ENCODE results near the gene TRAF5.
"Not testable (repeated sequence)": the region's sequence is repeated elsewhere in the genome, so short reads cannot be mapped to it uniquely, and the experiment has no call there.

The TRAF5 gene

DNA sequence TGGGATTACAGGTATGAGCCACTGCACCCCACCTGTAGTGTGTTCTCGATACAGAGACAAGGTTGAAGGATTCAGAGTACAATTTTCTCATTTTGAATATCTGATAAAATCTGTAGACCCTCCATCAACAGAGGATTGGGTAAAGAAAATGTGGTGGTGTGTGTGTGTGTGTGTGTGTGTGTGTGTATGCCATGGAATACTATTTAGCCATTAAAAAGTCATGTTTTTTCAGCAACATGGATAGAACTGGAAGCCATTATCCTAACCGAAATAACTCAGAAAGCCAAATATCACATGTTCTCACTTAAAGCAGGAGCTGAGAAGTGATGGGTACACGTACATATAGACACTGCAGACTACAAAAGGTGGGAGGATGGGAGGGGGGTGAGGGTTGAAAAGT lies 57.9 kb downstream of the TRAF5 start:
- Mint-ChIP-seq H3K9me3 (no peaks in the 10 kb centered on the region), H3K4me3 (no peak overlapping the region), H3K36me3 (ENCODE audit: low read depth) (peaks cover 7% of the 10 kb centered on the region), H3K27me3 (peaks cover 2% of the 10 kb centered on the region), H3K27ac (no peak overlapping the region), H3K4me1 (ENCODE audit: low read depth) (peaks cover 18% of the 10 kb centered on the region)
- intact Hi-C loops (cut with micrococcal nuclease): no loop called here

DNA sequence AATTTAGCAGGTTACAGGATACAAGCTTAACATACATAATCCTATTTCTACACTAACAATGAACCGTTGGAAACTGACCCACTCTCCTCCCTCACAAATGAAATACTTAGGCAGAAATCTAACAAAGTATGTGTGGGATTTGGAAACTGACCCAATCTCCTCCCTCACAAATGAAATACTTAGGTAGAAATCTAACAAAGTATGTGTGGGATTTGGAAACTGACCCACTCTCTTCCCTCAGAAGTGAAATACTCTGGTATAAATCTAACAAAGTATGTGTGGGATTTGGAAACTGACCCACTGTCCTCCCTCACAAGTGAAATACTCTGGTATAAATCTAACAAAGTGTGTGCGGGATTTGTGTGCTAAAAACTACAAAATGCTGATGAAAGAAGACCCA lies 60.3 kb downstream of the TRAF5 start:
- intact Hi-C loops (cut with micrococcal nuclease): no loop called here
- Mint-ChIP-seq H3K36me3 (ENCODE audit: low read depth) (peaks cover 7% of the 10 kb centered on the region), H3K27ac (no peak overlapping the region), H3K4me1 (ENCODE audit: low read depth) (peaks cover 14% of the 10 kb centered on the region), H3K9me3 (no peaks in the 10 kb centered on the region), H3K27me3 (peaks cover 2% of the 10 kb centered on the region), H3K4me3 (no peak overlapping the region)

GRCh38 chr1:211390829-211391228 lies 64.2 kb downstream of the TRAF5 start:
- H3K9me3 Mint-ChIP-seq; H3K27me3 Mint-ChIP-seq; H3K4me3 Mint-ChIP-seq; H3K36me3 Mint-ChIP-seq (ENCODE audit: low read depth); H3K27ac Mint-ChIP-seq; intact Hi-C loops (cut with micrococcal nuclease); H3K4me1 Mint-ChIP-seq (ENCODE audit: low read depth): not testable (repeated sequence)

- peaks cover 2% of the 10 kb centered on the region for H3K27me3 Mint-ChIP-seq
- H3K36me3 Mint-ChIP-seq (ENCODE audit: low read depth): peaks cover 19% of the 10 kb centered on the region
- H3K4me3 Mint-ChIP-seq: no peak overlapping the region
- no peak overlapping the region for H3K27ac Mint-ChIP-seq
- H3K4me1 Mint-ChIP-seq (ENCODE audit: low read depth): no peaks in the 10 kb centered on the region
- intact Hi-C loops (cut with micrococcal nuclease): no loop called here
- H3K9me3 Mint-ChIP-seq: no peaks in the 10 kb centered on the region
Measured at GRCh38 chr1:211393203-211393602, 66.6 kb downstream of the TRAF5 start.

DNA sequence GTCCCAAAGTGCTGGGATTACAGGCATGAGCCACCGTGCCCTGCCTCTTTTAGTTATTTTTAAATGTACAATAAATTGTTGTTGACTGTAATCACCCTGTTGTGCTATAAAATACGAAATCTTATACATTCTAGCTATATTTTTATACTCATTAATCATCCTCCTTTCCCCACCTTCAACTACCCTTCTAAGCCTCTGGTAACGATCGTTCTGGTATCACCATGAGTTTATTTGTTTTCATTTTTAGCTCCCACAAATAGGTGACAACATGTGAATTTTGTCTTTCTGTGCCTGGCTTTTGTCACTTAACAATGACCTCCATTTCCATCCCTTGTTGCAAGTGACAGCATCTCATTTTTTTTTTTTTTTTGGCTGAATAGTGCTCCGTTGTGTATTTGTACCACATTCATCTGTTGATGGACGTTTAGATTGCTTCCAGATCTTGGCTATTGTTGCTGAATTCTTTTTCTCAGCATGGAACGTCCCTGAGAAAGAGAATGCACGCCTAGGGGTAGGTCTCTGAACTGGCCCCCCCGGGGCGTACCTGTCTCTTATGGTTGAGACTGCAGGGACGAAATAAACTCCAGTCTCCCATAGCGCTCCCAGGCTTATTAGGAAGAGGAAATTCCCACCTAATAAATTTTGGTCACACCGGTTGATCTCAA lies 71.8 kb downstream of the TRAF5 start:
- H3K4me3 Mint-ChIP-seq; H3K4me1 Mint-ChIP-seq (ENCODE audit: low read depth); H3K27me3 Mint-ChIP-seq; H3K27ac Mint-ChIP-seq; intact Hi-C loops (cut with micrococcal nuclease); H3K9me3 Mint-ChIP-seq: not testable (repeated sequence)
- peaks cover 36% of the 10 kb centered on the region for H3K36me3 Mint-ChIP-seq (ENCODE audit: low read depth)

DNA sequence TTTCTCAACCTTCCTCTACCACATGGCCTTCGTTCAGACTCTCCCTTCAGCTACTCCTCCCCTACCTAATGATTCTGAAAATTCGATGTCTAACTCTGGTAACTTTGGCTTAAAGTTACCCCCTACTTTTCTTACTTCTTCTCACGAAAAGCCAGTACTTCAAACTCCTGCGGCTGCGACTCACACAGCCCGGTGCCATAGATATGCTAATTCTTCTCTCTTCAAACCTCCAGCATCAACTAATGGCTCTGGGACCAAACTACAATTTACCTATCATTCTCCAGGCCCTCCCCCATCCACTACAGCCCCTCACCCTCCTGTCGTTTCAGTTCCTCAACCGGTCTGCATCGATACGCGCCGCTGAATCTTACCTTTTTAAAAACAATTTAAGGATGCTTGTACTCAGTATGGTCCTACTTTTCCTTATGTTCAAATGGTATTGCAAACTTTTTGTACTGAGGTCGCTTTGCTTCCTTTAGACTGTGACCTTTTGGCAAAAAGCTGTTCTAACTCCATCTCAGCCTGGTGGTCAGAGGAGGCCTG lies 73.3 kb downstream of the TRAF5 start:
- H3K27me3 Mint-ChIP-seq; H3K4me1 Mint-ChIP-seq (ENCODE audit: low read depth); H3K4me3 Mint-ChIP-seq; H3K27ac Mint-ChIP-seq; H3K9me3 Mint-ChIP-seq; intact Hi-C loops (cut with micrococcal nuclease): not testable (repeated sequence)
- H3K36me3 Mint-ChIP-seq (ENCODE audit: low read depth): peaks cover 40% of the 10 kb centered on the region

DNA sequence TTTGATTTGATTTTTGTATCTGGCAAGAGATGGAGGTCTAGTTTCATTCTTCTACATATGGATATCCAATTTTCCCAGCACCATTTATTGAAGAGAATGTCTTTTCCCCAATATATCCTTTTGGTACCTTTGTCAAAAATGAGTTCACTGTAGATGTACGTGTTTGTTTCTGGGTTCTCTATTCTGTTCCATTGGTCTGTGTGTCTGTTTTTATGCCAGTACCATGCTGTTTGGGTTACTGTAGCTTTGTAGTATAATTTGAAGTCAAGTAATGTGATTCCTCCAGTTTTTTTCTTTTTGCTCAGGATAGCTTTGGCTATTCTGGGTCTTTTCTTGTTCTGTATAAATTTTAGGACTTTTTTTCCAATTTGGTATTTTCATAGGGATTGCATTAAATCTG lies 75.1 kb downstream of the TRAF5 start:
- Mint-ChIP-seq H3K9me3 (peaks cover 11% of the 10 kb centered on the region), H3K36me3 (ENCODE audit: low read depth) (peaks cover 40% of the 10 kb centered on the region)
- intact Hi-C loops (cut with micrococcal nuclease); H3K27me3 Mint-ChIP-seq; H3K4me1 Mint-ChIP-seq (ENCODE audit: low read depth); H3K27ac Mint-ChIP-seq; H3K4me3 Mint-ChIP-seq: not testable (repeated sequence)

GRCh38 chr1:211406086-211406485 lies 79.5 kb downstream of the TRAF5 start:
- H3K4me3 Mint-ChIP-seq; H3K27ac Mint-ChIP-seq; H3K4me1 Mint-ChIP-seq (ENCODE audit: low read depth); H3K27me3 Mint-ChIP-seq; intact Hi-C loops (cut with micrococcal nuclease): not testable (repeated sequence)
- Mint-ChIP-seq H3K9me3 (peaks cover 17% of the 10 kb centered on the region), H3K36me3 (ENCODE audit: low read depth) (peaks cover 34% of the 10 kb centered on the region)

DNA sequence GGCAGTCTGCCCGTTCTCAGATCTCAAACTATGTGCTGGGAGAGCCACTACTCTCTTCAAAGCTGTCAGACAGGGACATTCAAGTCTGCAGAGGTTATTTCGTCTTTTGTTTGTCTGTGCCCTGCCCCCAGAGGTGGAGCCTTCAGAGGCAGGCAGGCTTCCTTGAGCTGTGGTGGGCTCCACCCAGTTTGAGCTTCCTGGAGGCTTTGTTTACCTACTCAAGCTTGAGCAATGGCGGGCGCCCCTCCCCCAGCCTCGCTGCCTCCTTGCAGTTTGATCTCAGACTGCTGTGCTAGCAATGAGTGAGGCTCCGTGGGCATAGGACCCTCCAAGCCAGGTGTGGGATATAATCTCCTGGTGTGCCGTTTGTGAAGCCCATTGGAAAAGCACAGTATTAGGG lies 81.1 kb downstream of the TRAF5 start:
- H3K4me1 Mint-ChIP-seq (ENCODE audit: low read depth); H3K4me3 Mint-ChIP-seq; H3K27me3 Mint-ChIP-seq; H3K27ac Mint-ChIP-seq; intact Hi-C loops (cut with micrococcal nuclease); H3K9me3 Mint-ChIP-seq: not testable (repeated sequence)
- H3K36me3 Mint-ChIP-seq (ENCODE audit: low read depth): peaks cover 34% of the 10 kb centered on the region

GRCh38 chr1:211411639-211412038 lies 85.0 kb downstream of the TRAF5 start:
- intact Hi-C loops (cut with micrococcal nuclease): no loop called here
- Mint-ChIP-seq H3K4me3 (no peak overlapping the region), H3K4me1 (ENCODE audit: low read depth) (no peaks in the 10 kb centered on the region)

DNA sequence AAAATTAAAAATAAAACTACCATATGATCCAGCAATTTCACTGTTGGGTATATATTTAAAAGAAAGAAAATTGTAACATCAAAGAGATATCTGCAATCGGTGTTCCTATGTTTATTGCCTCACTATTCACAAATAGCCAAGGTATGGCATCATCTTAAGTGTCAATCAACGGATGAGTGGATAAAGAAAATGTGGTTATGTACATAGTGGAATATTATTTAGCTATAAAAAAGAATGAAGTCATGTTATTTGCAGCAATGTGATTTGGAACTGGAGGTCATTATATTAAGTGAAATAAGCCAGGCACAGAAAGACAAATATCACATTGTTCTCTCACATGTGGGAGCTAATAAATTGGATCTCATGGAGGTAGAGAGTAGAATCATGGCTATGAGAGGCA lies 89.1 kb downstream of the TRAF5 start:
- H3K27me3 Mint-ChIP-seq: peaks cover 19% of the 10 kb centered on the region
- H3K4me3 Mint-ChIP-seq: no peak overlapping the region
- intact Hi-C loops (cut with micrococcal nuclease): no loop called here
- peaks cover 6% of the 10 kb centered on the region for H3K9me3 Mint-ChIP-seq
- H3K27ac Mint-ChIP-seq: no peak overlapping the region
- peaks cover 6% of the 10 kb centered on the region for H3K4me1 Mint-ChIP-seq (ENCODE audit: low read depth)
- H3K36me3 Mint-ChIP-seq (ENCODE audit: low read depth): no peaks in the 10 kb centered on the region

More at GRCh38 chr1:211411639-211412038, 85.0 kb downstream of the TRAF5 start:
- Mint-ChIP-seq H3K9me3 (peaks cover 13% of the 10 kb centered on the region), H3K27ac (no peak overlapping the region), H3K27me3 (peaks cover 14% of the 10 kb centered on the region), H3K36me3 (ENCODE audit: low read depth) (peaks cover 17% of the 10 kb centered on the region)

DNA sequence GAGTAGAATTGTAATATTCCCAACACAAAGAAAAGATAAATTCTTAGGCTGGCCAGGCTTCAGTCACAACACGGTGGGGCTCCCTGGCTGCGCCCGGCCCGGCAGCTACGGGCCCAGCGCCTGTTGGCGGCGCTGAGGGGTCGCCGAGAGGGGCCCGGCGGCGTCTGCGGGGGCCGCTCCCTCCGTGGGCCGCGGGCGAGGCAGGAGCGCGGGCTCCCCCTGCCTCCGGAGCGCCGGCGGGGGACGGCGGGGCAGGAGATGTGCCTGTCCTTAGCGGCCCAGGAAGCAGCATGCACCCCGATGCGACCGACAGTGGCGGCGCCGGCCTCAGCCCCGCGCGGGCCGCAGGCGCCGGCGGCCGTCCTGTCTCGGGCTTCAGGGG lies 89.6 kb downstream of the TRAF5 start:
- H3K9me3 Mint-ChIP-seq; H3K36me3 Mint-ChIP-seq (ENCODE audit: low read depth); H3K27ac Mint-ChIP-seq; intact Hi-C loops (cut with micrococcal nuclease); H3K4me1 Mint-ChIP-seq (ENCODE audit: low read depth); H3K4me3 Mint-ChIP-seq: not testable (repeated sequence)
- H3K27me3 Mint-ChIP-seq: peaks cover 19% of the 10 kb centered on the region

DNA sequence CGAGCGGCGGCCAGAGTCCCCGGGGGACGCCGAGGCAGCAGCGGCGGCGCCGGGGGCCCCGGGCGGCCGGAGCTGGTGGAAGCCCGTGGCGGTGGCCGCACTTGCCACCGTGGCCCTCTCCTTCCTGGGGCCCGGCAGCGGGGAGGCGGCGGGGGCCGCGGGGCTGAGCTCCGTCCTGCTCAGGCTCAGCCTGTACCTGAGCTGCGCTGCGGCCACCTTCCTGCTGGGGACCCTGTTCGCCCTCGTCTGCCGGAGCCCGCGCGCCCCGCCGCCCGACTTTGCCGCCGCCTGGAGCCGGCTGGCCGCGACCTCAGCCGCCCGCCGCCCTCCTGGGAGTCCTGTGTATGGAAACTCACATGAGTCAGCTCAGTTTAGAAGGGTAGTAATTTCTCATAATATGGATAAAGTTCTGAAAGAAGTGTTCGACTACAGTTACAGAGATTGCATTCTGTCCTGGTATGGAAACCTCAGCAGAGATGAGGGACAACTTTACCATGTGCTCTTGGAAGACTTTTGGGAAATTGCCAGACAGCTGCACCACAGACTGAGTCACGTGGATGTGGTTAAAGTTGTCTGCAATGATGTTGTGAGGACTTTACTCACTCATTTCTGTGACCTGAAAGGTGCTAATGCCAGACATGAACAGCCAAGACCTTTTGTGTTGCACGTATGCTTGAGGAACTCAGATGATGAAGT lies 90.1 kb downstream of the TRAF5 start:
- H3K36me3 Mint-ChIP-seq (ENCODE audit: low read depth); intact Hi-C loops (cut with micrococcal nuclease); H3K4me1 Mint-ChIP-seq (ENCODE audit: low read depth); H3K27ac Mint-ChIP-seq; H3K9me3 Mint-ChIP-seq: not testable (repeated sequence)
- Mint-ChIP-seq H3K27me3 (peaks cover 19% of the 10 kb centered on the region), H3K4me3 (peak overlapping the region; percentile 52)

DNA sequence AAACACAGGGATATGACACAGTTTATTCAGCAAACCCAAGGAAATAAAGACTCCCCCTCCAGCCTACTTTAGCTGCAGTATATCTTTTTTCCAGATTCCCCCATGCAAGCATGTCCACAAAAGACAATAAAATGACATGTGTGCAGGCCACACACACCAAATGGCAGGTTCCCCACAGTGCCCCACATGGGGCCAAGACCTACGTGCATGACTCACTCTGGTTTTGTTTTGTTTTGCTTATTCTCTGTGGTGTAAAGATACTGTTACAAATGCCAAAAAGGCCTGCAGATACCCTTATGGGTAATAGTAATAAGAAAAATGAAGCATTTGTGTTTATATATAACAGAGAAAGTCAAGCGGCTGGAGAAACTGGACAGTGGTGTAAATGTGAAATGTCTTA lies 93.8 kb downstream of the TRAF5 start:
- Mint-ChIP-seq H3K9me3 (no peaks in the 10 kb centered on the region), H3K4me3 (no peak overlapping the region), H3K4me1 (ENCODE audit: low read depth) (peaks cover 6% of the 10 kb centered on the region), H3K36me3 (ENCODE audit: low read depth) (no peaks in the 10 kb centered on the region), H3K27me3 (peaks cover 12% of the 10 kb centered on the region), H3K27ac (no peak overlapping the region)
- intact Hi-C loops (cut with micrococcal nuclease): no loop called here

Data from dendritic cell treated with granulocyte-macrophage colony-stimulating factor and Interleukin-4, amounts not matched to agents 40 ng/mL and 50 ng/mL, for 4 days (primary cell).